ENCODE results near the gene NSD2.

DNA sequence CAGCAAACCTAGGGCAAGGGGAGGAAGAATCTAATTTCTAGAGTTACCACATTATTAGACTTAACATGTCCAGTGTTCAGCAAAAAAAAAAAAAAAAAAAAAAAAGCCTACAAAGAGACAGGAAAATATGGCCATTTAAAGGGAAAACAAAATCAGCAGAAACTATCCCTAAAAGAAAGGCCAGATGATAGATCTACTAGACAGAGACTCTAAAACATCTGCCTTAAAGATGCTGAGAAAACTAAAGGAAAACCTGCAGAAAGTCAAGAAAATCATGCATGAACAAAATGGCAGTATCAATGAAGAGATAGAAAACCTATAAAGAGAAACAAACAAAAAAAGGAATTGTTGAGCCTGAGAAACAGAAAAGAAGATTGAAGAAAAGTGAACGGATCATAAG, 93.8 kb downstream of the NSD2 start:
- TF ChIP-seq EZH2 (IDR thresholded peaks at IDR 0.05; ENCODE audit: low read length, unreplicated experiment) = no peak
- TF ChIP-seq, protein P1, sequence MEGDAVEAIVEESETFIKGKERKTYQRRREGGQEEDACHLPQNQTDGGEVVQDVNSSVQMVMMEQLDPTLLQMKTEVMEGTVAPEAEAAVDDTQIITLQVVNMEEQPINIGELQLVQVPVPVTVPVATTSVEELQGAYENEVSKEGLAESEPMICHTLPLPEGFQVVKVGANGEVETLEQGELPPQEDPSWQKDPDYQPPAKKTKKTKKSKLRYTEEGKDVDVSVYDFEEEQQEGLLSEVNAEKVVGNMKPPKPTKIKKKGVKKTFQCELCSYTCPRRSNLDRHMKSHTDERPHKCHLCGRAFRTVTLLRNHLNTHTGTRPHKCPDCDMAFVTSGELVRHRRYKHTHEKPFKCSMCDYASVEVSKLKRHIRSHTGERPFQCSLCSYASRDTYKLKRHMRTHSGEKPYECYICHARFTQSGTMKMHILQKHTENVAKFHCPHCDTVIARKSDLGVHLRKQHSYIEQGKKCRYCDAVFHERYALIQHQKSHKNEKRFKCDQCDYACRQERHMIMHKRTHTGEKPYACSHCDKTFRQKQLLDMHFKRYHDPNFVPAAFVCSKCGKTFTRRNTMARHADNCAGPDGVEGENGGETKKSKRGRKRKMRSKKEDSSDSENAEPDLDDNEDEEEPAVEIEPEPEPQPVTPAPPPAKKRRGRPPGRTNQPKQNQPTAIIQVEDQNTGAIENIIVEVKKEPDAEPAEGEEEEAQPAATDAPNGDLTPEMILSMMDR (conservative IDR thresholded peaks at IDR 0.05; ENCODE audit: low read depth, low read length) = no peak
- TF ChIP-seq EZH2phosphoT487 (IDR thresholded peaks at IDR 0.05; ENCODE audit: borderline replicate concordance, low read length) = no peak
